Fibroblast of the conjunctiva (primary cell): ENCODE data around the gene DUSP8.
"Not testable (repeated sequence)": the region's sequence is repeated elsewhere in the genome, so short reads cannot be mapped to it uniquely, and the experiment has no call there.

Experiments used
- DNase-seq: peaks from one replicate; pipeline ENCODE4 v3.0.0-alpha.2; 2010; ENCODE audit warnings: low read depth

Gene DUSP8

DNA sequence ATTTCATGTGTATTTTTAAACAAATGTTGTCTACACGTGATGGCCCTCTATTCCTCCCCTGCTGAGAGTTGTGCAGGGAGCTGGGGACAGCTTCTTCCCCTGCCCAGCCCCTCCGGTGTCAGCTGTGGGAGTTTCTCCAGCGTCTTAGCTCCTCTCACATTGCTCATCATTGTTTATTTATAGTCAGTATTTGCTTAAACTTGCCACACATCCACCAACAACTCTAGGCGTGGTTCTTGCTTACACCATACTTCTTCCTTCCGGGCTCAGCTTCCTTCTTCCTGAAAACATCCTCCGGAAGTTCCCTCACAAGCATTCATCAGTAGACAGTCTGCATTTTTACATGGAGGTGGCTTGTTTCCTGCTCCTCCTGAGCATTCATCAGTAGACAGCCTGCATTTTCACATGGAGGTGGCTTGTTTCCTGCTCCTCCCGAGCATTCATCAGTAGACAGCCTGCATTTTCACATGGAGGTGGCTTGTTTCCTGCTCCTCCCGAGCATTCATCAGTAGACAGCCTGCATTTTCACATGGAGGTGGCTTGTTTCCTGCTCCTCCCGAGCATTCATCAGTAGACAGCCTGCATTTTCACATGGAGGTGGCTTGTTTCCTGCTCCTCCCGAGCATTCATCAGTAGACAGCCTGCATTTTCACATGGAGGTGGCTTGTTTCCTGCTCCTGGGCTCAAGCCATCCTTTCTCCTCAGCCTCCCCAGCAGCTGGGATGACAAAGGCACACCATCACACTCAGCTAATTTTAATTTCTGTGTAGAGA, 17.3 kb upstream of the DUSP8 start:
- DNase-seq, result not testable (repeated sequence)

DNA sequence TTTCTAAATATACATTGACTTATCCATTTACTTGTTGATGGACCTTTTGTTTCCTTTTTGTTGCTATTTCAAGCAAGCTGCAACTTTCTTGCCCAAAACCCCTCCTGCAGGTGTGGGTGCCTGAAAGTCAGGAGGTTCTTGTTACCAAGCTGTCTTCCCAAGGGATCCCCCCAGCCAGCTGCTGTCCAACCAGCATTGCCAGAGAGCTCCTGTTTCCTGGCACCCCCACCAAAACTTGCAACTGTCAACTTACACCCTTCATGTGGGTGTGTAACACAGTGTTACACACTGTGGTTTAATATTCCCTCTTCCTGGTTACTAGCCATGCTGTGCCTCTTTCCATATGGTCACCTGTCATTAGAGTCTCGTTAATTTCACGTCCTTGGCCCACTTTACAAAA, 14.6 kb upstream of the DUSP8 start:
- no peak for DNase-seq

DNA sequence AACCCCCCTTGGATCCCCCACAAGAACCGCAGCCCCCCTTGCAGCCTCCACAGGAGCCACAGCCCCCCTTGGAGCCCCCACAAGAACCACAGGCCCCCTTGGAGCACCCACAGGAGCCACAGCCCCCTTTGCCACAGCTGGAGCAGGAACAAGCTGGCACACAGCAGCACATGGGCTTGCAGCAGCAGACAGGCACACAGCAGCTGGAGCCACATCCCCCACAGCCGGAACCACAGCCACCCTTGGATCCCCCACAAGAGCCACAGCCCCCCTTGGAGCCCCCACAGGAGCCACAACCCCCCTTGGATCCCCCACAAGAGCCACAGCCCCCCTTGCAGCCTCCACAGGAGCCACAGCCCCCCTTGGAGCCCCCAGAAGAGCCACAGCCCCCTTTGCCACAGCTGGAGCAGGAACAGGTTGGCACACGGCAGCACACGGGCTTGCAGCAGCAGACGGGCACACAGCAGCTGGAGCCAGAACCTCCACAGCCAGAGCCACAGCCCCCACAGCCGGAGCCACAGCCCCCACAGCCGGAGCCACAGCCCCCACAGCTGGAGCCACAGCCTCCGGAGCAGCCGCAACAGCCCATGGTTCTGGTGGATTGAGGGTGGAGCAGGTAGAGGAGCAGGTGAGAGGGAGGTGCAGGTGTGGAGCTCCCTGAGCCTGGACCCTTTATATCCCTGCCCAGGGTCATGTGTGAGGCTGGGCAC, 12.7 kb upstream of the DUSP8 start, which contains the start of gene KRTAP5-1:
Gene KRTAP5-1, minus strand, starts transcription at position 623 of the 710 bp plus-strand sequence. Its CDS starts 34 bp downstream, at position 589.
- DNase-seq, result not testable (repeated sequence)

DNA sequence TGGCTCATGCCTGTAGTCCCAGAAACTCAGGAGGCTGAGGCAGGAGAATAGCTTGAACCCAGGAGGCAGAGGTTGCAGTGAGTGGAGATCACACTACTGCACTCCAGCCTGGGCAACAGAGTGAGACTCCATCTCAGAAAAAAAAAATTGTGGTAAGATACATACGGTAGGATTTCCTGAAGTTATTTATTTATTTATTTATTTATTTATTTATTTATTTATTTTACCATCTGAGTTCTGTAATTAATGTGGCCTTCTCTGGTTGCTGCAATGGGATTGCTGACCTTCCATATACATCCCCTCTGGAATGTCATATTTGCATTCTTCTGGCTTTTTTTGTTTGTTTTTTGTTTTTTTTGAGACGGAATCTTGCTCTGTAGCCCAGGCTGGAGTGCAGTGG, 10.8 kb upstream of the DUSP8 start:
- not testable (repeated sequence) for DNase-seq

DNA sequence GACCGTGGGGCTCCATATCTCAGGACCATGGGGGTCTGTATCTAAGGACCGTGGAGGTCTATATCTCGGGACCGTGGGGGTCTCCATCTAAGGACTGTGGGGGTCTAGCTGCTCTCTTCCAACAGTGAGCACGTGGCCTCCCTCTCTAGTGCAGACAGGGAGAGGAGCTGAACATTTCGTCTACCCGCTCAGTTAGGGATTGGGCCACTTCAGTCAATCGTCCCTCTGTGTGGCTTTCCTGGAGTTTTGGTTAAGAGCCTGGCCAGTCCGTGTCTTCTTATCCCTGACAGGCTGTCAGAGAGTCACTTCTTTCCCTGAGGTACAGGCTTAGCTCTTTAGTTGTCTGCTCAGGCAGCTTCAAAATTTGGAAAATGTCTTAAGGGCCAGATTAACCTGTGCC, 9.9 kb upstream of the DUSP8 start:
- DNase-seq, result no peak

DNA sequence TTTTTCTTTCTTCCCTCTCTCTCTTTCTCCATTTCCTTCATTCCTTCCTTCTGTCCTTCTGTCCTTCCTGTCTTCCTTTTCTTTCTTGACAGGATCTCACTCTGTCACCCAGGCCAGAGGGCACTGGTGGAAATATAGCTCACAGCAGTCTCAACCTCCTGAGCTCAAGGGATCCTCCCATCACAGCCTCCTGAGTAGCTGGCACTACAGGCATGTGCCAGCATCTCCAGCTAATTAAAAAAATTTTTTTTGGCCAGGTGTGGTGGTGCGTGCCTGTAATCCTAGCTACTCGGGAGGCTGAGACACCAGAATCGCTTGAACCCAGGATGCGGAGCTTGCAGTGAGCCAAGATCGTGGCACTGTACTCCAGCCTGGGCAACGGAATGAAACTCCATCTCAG, 4.8 kb upstream of the DUSP8 start:
- DNase-seq, result no peak

DNA sequence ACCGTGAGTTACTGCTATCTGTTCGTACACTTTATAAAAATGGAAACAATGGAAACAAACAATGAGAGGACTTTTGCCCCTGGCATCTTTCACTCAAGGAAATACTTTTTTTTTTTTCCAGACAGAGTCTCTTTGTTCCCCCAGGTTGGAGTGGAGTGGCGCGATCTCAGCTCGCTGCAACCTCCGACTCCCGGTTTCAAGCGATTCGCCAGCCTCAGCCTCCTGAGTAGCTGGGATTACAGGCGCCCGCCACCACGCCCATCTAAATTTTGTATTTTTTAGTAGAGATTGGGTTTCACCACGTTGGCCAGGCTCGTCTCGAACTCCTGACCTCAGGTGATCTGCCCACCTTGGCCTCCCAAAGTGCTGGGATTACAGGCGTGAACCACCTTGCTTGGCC, 3.7 kb upstream of the DUSP8 start:
- not testable (repeated sequence) for DNase-seq

DNA sequence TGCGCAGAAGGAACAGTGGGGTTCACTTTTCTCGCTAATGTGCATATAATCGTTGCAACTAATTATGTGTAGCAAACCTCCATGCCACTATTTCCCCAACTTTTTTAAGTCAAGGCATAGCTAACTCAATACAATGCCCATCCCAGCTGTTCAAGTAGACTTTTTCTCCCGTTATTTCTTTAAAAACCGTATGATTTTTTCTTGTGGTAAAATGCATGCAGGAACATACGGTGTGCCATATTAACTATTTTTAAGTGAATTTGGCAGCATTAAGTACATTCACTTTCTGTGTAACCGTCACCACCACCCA, 2.8 kb upstream of the DUSP8 start:
- no peak for DNase-seq

DNA sequence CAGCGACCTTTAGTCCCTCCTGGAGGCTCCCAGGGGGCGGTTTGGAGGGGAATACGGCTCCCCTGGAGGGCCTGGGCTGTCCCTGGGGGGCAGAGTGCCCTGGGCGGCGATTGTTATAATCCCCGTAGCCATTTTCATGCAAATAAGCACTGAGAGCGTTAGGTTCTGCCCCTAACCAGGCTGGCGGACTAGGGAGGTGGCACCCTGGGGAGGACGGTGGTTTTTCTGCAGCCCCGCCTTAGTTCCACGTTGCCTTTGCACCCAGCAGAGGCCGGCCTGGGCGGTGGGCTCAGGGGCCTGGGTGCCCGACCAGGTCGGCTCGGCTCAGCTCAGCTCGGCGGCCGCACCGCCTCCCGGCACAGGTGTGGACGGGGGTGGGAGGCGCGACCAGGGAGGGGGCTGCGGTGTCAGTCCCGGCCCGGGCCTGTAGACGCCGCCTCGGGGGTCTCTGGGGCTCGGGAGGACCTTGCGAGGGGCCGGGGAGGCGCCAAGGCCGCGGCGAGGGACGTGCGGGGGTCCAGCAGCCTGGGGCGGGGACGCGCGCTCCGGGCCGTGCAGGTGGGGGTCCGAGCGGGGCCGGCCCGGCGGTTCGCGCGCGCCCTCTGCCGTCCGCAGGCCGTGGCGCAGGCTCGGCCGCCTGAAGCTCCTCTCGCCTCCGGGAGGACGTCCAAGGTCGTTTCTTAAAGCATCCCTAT, 2.3 kb upstream of the DUSP8 start:
- no peak for DNase-seq

DNA sequence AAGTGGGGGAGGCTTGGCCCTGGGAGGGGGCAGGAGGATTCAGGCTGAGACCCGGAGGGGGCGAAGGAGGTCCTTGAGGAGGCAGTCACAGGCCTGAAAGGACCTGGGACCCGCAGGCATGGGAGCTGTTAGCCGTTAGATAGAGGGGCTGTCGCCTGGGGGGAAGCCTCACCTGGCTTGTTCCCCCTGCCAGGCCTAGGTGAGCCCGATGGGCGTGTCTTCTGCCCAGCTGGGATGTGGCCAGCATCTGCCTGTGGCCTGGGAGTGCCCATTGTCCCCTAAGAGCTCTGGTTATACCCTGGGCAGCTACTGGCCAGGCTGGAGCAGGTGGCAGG, 1.8 kb upstream of the DUSP8 start:
- no peak for DNase-seq

DNA sequence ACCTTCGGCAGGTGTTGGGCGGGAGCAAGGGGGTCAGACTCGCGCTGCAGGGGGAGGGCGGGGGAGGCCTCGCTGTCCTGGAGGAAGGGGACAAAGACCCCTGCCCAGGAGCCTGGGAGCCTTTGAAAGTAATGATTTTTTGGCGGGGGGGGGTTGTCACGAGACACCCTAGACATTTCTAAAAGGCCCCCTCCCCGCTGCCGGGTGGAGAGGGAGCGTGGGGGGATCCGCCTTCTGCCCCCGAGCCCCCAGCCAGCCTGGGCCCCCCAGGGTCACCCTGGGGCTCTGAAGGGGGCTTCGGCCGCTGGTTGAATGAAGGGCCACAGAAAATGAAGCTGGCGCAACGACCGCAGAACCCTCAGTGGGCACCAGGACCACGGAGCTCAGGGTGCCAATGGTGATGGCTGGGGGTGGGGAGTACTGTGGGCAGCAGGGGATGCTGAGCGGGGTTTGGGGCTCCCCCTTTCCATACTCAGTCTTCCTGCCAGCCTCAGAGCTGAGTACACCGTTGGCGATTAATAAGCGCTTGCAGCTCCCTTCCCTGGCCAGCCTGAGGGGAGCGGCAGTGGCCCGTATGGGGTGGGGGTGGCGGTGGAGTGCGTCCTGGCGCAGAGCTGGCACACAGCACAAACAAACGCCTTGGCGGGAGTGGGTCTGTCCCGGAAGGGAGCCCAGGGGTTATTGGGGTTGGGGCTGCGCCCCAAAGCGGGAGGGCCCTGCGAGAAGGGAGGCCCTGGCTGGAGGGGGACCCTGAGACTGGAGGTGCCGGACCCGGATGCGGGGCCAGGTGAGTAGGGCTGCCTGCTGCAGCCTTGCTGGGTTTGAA, 1.2 kb upstream of the DUSP8 start:
- no peak for DNase-seq

DNA sequence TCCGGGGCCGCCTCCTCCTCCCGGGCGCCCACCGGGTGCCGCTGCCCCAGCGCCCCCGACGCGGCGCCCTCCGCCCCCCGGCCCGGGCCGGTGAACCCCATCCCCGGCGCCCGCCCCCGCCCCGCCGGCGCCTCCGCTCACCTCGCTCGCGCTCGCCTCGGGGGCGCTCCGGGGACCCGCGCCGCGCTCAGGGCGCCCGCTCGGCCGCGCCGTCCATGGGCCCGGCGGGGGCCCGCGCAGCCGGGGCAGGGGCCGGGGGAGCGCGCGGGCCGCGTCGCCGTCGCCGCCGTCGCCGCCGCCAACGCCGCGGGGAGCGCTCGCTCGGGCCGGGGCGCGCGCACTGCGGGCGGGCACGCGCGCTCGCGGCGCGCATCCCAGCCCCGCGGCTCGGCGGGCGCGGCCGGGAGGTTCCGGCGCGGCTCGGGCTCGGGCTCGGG, 293 bp downstream of the DUSP8 start:
- no peak for DNase-seq

DNA sequence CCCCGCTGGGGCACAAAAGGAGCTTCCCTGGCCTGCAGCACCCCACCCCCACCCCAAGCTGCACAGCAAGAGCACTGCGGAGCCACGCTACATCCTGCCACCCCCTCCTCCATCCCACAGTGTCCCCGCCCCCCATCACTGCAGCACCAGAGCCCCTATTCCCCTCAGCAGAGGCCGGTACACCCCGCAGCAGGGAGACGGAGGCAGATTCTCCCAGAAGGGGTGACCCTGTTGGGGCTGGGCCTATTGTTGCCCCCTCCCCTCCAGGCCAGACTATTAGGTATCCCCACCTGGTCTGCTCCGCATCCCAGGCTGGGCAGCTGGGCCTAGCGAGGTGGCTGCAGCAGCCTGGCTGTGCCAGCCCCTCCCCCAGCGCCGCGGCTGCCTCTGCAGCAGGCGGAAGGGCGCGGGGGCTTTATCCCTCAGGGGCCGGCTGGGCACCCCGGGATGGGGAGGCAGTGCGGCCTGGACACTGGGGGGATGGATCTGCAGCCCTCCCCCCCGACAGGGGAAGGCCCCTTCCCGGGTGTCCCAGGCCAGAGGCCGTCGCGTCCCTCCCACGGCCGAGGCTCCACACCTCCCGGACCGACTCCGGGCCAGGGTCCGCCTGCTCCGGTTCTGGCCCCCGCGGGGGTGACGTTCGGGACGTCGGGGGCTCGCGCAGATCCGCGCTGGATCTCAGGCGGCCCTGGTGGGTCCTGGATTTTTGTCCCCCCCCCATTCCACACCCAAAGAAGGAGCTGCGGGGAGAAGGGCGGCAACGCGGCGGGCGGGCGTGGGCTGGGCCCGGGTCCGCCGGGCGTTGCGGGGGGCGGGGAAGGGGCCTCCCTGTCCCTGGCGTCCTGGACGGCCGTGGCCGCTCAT, 943 bp downstream of the DUSP8 start:
- DNase-seq, result no peak

DNA sequence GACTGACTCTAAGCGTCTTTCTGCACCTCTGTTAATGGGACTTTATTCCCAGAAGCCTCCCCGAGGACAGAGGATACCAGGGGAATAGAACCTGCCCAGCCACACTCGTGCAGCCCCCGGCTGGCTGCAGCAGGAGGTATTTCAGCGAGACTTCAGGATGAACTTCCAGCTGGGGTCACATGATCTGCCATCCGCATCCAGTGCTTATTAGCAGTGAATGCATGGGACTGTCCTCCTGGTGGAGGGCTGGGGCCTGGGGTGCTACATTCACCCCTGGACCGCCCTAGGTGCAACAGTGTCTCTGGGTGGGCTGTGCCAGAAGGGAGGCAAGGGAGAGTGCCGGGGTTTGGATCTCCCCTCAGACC, 1.6 kb downstream of the DUSP8 start:
- DNase-seq, result no peak

DNA sequence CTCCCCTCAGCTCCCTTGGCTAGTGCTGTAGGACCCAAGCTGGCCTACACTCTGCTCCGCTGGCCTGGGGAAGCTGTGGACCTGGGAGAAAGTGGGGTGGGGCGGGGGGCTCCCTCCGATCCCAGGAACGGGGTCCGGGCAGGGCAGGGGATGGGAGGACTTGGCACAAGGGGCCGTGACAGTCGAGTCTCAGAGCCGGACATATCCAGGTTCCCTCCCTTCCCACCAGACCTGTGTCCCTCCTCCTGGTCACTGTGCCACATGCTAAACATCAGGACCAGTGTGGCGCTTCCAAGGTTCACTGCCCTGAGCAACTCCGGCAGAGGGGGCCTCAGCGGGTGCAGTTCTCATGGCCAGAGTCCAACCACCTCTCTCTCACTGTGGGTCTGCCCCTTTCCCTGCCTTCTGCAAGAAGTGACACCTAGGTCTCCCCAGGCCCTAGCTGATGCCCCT, 2.0 kb downstream of the DUSP8 start:
- no peak for DNase-seq

DNA sequence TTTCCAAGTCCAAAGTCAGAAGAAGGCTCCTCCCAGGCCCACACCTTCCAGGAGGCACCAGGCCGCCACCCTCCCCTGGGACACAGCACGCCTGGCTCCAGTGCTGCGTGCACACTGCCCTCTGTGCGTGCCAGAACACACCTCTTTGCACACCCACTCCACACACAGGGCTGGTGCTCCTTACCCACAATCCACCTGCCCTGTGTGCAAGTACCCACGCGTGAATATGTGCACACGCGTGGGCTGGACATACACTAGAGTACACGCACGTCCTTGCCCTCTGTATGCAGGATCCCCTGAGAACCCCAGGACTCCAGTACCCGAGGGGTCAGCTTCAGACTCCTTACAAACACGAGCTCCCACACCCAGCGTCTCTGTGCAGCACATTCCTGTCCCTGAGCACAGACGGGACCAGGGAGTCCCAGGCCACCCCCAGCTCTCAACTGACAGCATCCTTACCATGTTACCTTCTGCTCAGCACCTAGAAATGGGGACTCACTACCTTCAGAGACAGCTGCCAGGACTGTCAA, 2.8 kb downstream of the DUSP8 start:
- no peak for DNase-seq

DNA sequence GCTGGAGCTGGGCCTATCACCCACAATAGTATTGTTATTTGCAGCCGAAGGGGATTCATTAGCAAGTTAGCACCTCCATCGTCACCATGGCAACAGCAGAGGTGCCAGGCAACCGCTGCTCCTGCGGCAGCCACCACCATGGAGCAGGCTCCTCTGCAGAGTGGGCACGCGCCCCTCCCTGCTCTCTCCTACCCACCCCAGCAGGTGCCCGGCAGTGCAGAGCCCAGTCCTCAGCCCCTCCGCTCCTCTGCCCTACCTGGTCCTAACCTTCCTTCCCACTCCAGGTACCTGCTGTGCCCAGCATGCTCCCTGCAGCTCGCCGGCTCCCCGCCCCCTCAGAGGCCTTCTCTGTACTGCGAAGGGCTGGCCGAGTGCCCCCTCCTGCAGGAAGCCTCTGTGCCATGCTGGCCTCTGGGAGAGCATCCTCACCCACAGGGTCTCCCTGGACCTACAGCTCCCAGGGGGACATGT, 3.6 kb downstream of the DUSP8 start:
- no peak for DNase-seq

DNA sequence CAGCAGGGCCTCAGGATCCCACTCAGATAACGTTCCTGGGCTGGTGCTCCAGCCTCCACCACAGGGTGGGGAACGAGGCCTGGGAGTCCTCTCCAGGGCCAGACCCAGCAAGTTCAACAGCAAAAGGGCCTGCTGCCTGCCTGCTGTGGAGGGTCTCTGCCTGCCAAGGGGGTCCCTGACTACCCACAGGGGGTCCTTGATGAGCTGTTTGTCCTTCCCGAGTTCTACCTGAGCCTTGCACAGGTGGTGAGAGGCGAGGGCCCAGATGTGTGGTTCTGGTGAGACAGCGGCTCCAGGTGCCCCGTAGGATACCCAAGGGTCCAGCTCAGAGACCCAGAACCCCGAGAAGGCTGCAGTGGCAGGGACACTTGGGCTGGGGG, 4.4 kb downstream of the DUSP8 start:
- DNase-seq, result no peak

DNA sequence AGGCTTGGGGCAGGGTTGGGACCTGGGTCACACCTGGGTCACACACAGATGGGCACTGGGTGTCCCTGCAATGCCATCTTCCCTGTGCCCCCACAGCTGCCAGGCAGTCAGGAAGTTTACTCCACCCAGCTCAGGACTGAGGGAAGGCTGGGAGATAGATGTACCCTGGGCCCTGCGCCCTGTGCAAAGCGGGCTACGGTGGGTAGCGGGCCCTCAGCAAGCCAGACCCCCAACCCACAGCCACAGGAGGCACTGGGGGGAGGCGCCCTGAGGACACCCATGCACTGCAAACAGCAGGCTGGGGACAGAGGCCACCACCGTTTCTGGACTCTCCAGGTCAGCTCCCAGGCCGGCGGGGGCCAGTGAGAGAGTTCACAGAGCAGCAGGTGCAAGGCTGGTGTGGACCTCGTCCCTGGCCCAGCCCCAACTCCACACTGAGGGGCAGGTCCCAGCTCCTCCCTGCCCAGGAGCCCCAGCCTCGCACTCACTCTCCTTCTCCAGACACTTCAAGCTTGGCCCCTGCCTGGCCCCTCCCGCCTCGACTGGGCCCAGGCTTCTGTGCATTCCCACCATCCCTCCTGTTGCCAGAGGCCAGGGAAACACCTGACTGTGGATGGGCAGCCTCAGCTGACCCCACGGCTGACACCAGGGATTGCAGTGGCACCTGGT, 4.9 kb downstream of the DUSP8 start:
- DNase-seq, result no peak

DNA sequence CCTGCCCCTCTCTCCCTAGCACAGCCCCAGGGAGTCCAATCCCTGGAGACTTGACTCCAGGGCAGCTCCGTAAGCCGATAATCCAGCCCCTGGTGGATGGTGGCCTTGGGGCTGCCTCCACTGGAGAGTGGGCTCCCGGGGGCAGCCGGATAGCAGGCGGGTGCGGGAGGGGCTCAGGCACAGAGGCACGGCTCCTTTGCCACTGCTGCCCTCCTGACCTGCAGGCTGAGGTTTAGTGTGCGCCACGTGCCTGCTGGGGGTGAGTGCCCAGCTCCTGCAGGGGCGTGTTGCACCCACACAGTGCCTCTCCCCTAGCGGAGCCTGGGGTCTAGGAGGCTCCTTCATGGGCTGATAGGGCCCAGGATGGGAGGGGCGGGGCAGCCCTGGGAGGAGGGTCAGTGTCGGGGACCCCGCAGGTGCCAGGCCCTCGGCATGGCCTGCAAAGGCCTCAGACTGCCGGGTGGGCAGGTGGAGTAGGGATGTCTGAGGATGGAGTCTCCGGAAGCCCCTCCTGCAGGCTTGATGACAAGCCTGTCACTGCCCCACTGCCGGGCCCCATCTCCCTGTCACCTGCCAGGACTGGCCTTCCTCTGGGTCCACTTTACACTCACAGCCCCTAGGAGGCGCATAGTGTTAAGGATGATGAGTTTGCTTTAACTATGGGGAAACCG, 5.6 kb downstream of the DUSP8 start:
- DNase-seq, result no peak
